HepG2 (cell line): ENCODE measurements around the gene MGAT5. TPM values are rescaled to one million over a fixed set of nuclear protein-coding genes. Genes with fewer than 3 reads are reported as not detected.

ENCODE experiments used
- CCDC6 ChIP-seq: sonication (generic); formaldehyde crosslinking; IDR thresholded peaks from 2 replicates; pipeline ENCODE4 v1.8.1; 2022; ENCODE audit warnings: mild to moderate bottlenecking, missing genetic modification reagents, moderate library complexity
- KIAA2018 ChIP-seq: sonication (generic); formaldehyde crosslinking; IDR thresholded peaks from 2 replicates; pipeline ENCODE4 v1.5.0; 2020; ENCODE audit warnings: mild to moderate bottlenecking, missing genetic modification reagents, borderline replicate concordance
- MTF2 ChIP-seq: sonication (generic); formaldehyde crosslinking; IDR thresholded peaks from 2 replicates; pipeline ENCODE4 v1.5.0; 2020; ENCODE audit warnings: missing genetic modification reagents, borderline replicate concordance
- SALL2 ChIP-seq: sonication (generic); formaldehyde crosslinking; IDR thresholded peaks from 2 replicates; pipeline ENCODE4 v1.8.1; 2023; ENCODE audit warnings: mild to moderate bottlenecking, missing genetic modification reagents, inconsistent platforms
- TBP ChIP-seq: sonication (generic); formaldehyde crosslinking; IDR thresholded peaks from 2 replicates; pipeline ENCODE4 v1.5.0; 2020; ENCODE audit warnings: missing genetic modification reagents
- ZNF205 ChIP-seq: IDR thresholded peaks from 2 replicates; pipeline ENCODE4 v1.6.1; 2018; ENCODE audit warnings: missing biosample characterization, missing genetic modification reagents
- ZNF337 ChIP-seq: sonication (generic); formaldehyde crosslinking; IDR thresholded peaks from 2 replicates; pipeline ENCODE4 v1.5.1; 2020; ENCODE audit warnings: missing genetic modification reagents, low read depth, mild to moderate bottlenecking, borderline replicate concordance
- polyA plus RNA-seq, 8 experiments: library from polyadenylated mRNA; depleted of rRNA in 3 of 8; stranded (reverse) in 7 of 8; unstranded in 1 of 8; fragments of >200 nt; fragmentation: Illumina TruSeq in 4 of 8; extraction: Trizol in 4 of 8; gene quantifications; 2 replicates each; pipeline versions ENCODE4 v1.2.1 to v1.2.3, GENCODE V29; 2011 to 2016; ENCODE audit warnings: low read depth in 4 of 8, missing spikeins in 1 of 8, mixed read lengths in 1 of 8; ENCODE audit not compliant: insufficient read depth in 1 of 8
- total RNA-seq, 5 experiments: library from RNA; depleted of rRNA; stranded (reverse); fragments of >200 nt; fragmentation: Illumina TruSeq; extraction: Trizol; gene quantifications; 2 replicates each; pipeline ENCODE4 v1.2.3, GENCODE V29; 2016; ENCODE audit warnings: low read depth in 1 of 5

Gene MGAT5
- total and polyA plus RNA-seq, 2 of the 13 experiments (the other 11 are each of a cell fraction or from before 2014, with no cell fraction given) = 33.1 to 60.2 TPM

GRCh38 chr2:134218414-134218813 is 35.5 kb upstream of the MGAT5 start (continued):
- TF ChIP-seq KIAA2018 (CRISPR knock-in tag) (no peak), SALL2 (CRISPR knock-in tag) (no peak), ZNF337 (CRISPR knock-in tag) (no peak), CCDC6 (CRISPR knock-in tag) (no peak), TBP (CRISPR knock-in tag) (no peak), MTF2 (CRISPR knock-in tag) (no peak), ZNF205 (CRISPR knock-in tag) (no peak)
